Amniotic stem cell (primary cell): ENCODE results near the gene RAP1GDS1.

Experiments
- DNase-seq: peaks from one replicate; lab custom pipeline; 2025; lab: John Stamatoyannopoulos, UW

The RAP1GDS1 gene, protein sequence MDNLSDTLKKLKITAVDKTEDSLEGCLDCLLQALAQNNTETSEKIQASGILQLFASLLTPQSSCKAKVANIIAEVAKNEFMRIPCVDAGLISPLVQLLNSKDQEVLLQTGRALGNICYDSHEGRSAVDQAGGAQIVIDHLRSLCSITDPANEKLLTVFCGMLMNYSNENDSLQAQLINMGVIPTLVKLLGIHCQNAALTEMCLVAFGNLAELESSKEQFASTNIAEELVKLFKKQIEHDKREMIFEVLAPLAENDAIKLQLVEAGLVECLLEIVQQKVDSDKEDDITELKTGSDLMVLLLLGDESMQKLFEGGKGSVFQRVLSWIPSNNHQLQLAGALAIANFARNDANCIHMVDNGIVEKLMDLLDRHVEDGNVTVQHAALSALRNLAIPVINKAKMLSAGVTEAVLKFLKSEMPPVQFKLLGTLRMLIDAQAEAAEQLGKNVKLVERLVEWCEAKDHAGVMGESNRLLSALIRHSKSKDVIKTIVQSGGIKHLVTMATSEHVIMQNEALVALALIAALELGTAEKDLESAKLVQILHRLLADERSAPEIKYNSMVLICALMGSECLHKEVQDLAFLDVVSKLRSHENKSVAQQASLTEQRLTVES

DNA sequence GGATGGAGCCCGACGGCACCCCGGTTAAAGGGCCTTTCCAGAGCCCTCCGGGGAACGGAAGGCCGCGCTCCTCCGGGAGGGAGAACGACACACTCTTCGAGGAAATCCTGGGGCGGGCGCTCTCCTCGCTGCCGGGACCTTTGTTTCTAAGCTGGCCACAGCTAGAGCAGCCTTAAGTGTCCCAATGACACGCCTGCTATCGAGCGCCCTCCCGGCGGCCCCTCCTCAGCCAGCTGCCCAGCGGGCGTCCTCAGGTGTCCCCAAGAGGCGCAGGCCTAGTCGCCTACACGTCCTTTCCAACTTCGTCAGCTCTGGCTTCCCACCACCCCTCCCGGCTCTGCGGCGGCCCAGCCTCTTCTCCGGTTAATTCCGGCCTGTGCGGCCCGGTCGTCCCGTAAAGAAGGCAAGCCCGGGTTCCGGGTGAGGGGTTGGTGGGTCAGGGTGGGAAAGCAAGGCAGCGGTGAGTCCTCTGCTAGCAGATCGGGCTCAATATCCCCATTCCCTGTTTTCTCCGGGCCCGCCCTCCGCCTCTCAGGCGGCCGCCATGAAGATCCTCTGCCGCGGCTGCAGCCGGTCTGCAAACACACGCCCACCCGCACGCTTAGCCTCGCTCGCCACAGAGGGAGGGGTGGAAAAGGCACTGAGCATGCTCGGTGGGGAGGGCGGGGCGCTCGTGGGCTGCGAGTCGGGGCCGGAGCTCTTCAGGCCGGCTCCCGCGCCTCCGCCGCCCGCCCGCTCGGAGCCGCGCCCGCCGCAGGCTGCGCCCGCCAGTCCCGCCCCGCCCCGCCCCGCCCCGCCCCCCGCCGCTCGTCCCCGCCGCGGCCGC, at the start of gene RAP1GDS1:
RAP1GDS1 (plus strand) TSS at position 806 of the 826 bp plus-strand sequence. CDS start 182 bp downstream, outside the sequence.
- peak; percentile 92 for DNase-seq

DNA sequence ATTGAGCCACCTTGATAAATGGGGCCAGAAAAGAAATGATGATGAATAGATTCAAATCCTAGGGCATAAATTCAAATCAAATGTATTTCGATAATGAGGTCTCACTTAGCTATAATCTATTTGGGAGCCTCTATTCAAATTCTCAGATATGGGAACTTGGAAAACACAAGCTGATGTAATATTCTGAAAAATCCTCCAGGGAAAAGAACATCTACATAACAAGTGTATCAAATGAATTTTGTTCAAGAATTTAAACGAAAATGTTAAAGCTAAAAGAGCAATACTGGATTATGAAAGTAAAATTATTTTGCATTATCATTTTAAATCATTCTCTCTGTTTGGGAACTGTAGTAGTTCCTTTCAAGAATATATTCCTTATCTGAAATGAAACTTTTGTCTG, 38.9 kb upstream of the RAP1GDS1 start:
- no peak for DNase-seq

- no peak for DNase-seq
Measured at GRCh38 chr4:98226396-98226795, 34.8 kb upstream of the RAP1GDS1 start.

DNA sequence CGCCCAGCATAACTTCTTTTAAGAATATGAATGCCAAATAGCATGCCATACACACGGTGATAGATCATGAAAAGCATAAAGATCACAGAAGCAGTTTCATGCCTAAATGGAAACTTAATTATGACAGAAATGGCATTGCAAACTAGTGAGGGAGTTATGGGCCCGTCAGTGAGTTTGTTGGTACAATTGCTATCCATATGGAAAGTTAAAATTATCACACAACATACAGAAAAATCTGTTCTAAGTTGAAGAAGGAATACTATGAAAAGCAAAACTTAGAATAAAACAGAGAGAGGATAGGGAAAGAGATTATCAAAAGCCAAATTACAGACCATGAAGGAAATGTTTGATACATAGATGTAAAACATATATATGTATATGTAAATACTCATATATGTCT, 30.2 kb upstream of the RAP1GDS1 start:
- no peak for DNase-seq

GRCh38 chr4:98232202-98232601, 29.0 kb upstream of the RAP1GDS1 start:
- DNase-seq: no peak

DNA sequence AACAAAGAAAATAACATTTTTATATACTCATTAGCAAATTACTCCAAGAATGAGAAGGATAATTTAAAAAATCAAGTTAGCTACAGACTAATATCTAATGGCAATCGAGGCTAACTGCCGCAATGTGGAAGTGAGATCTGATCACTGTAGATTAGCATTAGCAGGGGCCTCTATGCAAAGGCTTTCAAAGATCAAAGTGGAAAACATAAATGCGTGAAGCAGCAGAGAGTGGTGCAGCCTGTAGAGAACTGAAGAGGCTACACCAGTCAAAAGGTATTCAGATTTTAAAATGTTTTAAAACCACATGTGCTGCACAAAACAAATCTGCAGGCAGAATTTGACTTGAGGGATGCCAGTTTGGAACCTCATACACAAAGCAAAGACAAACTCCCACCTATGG, 24.0 kb upstream of the RAP1GDS1 start:
- DNase-seq: no peak

- DNase-seq: no peak
Measured at GRCh38 chr4:98242063-98242462, 19.1 kb upstream of the RAP1GDS1 start.

DNA sequence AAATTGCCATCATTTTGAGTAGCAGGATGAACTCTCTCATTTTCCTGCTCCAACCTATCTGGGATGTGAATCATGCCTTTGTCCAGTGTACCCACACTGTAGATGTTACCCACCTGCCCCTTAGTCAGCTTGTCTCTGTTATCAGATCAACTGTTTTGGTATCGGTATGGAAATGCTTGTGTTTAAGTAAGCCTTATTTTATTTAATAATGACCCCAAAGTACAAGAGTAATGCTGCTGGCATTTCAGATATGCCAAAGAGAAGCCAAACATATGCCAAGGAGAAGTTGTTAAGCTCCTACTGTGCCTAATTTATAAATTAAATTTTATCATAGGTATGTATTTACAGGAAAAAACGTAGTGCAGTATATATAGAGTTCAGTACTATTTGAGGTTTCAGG, 18.6 kb upstream of the RAP1GDS1 start:
- DNase-seq: no peak

DNA sequence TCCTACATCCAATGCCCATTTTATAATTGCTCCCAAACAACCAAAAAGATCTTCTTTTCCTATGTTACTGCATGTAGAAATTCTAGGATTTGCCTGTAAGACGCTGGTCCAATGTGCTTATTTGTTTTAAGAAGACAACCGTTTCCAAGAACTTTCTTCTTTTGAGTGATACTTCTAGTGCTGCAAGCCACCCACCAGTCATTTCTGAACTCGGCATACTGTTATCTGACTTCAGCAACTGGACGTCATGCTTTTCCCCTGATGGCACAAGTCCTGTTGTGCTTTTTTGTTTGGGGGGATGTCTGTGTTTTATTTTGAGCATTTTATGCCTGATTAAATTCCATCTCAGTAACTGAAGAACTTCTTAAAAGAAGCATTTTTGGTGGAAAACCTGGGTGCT, 16.0 kb upstream of the RAP1GDS1 start:
- no peak for DNase-seq

- DNase-seq: no peak
Measured at GRCh38 chr4:98248934-98249333, 12.2 kb upstream of the RAP1GDS1 start.

- DNase-seq: no peak
Measured at GRCh38 chr4:98249831-98250230, 11.4 kb upstream of the RAP1GDS1 start.

- no peak for DNase-seq
Measured at GRCh38 chr4:98253499-98253898, 7.7 kb upstream of the RAP1GDS1 start.

GRCh38 chr4:98260047-98260578, 1.1 kb upstream of the RAP1GDS1 start:
- peak; percentile 4 for DNase-seq

- peak; percentile 32 for DNase-seq
Measured at GRCh38 chr4:98261405-98262291, 464 bp downstream of the RAP1GDS1 start.

DNA sequence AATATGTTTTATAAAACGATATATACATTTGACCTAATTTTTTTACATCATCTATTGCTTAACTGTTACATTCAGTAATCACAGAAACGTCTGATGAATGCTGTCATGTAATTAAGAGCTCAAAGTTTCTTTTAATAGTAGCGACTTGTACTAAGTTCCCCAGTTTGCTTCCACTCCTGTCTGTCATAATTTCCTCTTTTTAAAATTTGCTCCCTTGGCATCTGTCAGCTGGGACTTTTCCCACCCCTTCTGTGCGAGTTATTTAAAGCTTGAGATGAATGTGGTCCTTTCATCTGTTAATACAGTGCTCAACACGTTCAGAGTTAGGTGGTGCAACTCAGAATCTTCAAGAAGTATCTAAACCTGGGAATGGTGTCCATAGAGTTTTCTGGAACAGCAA, 1.2 kb downstream of the RAP1GDS1 start:
- no peak for DNase-seq

DNA sequence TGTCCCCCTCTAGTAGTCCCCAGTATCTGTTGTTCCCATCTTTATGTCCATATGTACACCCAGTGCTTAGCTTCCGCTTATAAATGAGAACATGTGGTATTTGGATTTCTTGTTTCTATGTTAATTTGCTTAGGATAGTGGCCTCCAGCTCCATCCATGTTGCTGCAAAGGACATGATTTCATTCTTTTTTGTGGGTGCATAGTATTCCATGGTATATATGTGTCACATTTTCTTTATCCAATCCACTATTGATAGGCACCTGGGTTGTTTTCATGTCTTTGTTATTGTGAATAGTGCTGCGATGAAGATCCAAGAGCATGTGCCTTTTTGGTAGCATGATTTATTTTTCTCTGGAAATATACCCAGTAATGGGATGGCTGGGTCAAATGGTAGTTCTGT, 6.3 kb downstream of the RAP1GDS1 start:
- no peak for DNase-seq

- DNase-seq: no peak
Measured at GRCh38 chr4:98275145-98275544, 14.0 kb downstream of the RAP1GDS1 start.

- DNase-seq: no peak
Measured at GRCh38 chr4:98283219-98284189, 22.3 kb downstream of the RAP1GDS1 start.

DNA sequence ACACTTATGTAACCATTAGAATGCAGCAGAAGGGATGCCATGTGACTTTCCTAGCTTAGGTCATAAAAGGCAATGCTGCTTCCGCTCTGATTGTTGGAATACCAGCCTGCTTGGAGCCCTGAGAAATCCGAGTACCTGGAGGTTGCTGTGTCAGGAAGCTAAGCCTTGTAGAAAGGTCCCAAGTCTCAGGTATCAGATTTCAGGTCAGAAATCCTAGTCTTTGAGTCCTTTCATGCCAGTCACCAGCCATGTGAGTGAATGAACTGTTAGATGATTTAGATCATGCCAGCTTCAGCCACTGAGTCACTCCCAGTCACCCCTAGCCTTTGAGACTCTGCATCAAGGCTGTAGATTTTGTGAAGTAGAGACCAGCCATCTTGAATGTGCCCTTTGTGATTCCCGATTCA, 23.5 kb downstream of the RAP1GDS1 start:
- no peak for DNase-seq

DNA sequence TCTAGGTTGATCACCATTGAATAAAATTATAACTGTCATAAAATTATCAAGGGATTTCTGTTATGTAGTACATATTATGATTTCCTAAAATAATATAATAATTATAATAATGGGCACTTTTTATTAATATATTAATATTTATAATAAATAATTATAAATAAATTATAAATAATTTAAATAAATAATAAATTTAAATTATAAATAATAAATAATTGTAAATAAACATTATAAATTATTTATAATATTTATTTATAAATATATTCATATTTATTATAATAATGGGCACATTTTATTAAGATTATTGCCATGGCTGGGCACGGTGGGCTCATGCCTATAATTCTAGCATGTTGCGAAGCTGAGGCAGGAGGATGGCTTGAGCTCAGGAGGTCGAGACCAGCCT, 24.5 kb downstream of the RAP1GDS1 start:
- DNase-seq: no peak
